ENCODE data around the gene ZDHHC14. TPM values are rescaled to one million over a fixed set of nuclear protein-coding genes. Genes with fewer than 3 reads are reported as not detected.

ZDHHC14 gene
- polyA plus RNA-seq, 1 donor (not counting 4 experiments of a cell fraction or from before 2014, with no cell fraction given) = 6.4 TPM

DNA sequence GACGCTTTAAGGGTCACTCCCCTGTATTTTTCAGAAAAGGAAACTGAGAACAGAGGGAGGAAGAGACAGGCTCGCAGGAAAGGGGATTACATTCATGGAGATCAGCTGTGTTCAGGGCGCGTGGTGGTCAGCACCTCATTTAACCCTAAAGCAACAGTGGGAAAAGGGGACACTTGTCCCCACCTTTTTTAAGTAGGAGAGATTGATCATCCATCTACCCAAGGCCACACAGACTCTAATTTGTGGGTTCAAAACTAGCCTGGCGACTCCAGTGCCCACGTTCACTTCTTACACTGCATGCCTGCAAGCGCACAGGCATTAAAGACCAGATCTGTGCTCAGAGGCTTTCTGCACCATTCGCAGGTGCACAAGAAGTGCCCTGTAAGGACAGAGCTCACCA, 274.1 kb downstream of the ZDHHC14 start:
- no peak overlapping the region for H3K4me2 ChIP-seq (ENCODE audit: control insufficient read depth, extremely low read depth, insufficient read depth, low read depth, low read length)
- TF ChIP-seq CTCF (optimal IDR thresholded peaks at IDR 0.05 in 1 of 3, IDR thresholded peaks at IDR 0.05 in 1 of 3, conservative IDR thresholded peaks at IDR 0.05 in 1 of 3; ENCODE audit: extremely low read depth in 1 of 3, insufficient read depth in 2 of 3, low read length in 3 of 3) = no peak
- TF ChIP-seq EZH2 (IDR thresholded peaks at IDR 0.05; ENCODE audit: low read length) = no peak
- no peak overlapping the region for H3K9ac ChIP-seq (ENCODE audit: control insufficient read depth, extremely low read depth, insufficient read depth, low read length)
- no peak for FAIRE-seq
- no peaks in the 10 kb centered on the region for H3K9me3 ChIP-seq (ENCODE audit: control insufficient read depth, low read depth, low read length)
- H2AFZ ChIP-seq (ENCODE audit: control insufficient read depth, low read length) = no peak overlapping the region
- no peaks in the 10 kb centered on the region for H3K79me2 ChIP-seq (ENCODE audit: control insufficient read depth, insufficient read depth, low read length)
- H3K4me3 ChIP-seq (ENCODE audit: control insufficient read depth in 2 of 3, extremely low read depth in 1 of 3, insufficient read depth in 2 of 3, low read depth in 1 of 3, low read length in 3 of 3) = no peak overlapping the region
- no peaks in the 10 kb centered on the region for H3K4me1 ChIP-seq (ENCODE audit: control insufficient read depth, extremely low read depth, insufficient read depth, low read length)
- H3K36me3 ChIP-seq (ENCODE audit: control insufficient read depth in 2 of 2, extremely low read depth in 1 of 2, insufficient read depth in 2 of 2, low read length in 2 of 2) = peaks cover 0 to 7% of the 10 kb centered on the region in 2 experiments
- no peak overlapping the region for H3K27ac ChIP-seq (ENCODE audit: control insufficient read depth, insufficient read depth, low read length)
- H3K27me3 ChIP-seq (ENCODE audit: control insufficient read depth, extremely low read depth, insufficient read depth, low read length) = no peaks in the 10 kb centered on the region
- DNase-seq (ENCODE audit: low read depth, low spot score) = no peak
- H4K20me1 ChIP-seq (ENCODE audit: control insufficient read depth, extremely low read depth, insufficient read depth, low read length) = no peaks in the 10 kb centered on the region
- H3K9me1 ChIP-seq (ENCODE audit: control insufficient read depth, extremely low read depth, insufficient read depth, low read length) = no peaks in the 10 kb centered on the region
- dilution Hi-C loops (cut with MboI; ENCODE audit: extremely low pct_ligation_motif_present, low sequenced_read_pairs) = no loop called here

DNA sequence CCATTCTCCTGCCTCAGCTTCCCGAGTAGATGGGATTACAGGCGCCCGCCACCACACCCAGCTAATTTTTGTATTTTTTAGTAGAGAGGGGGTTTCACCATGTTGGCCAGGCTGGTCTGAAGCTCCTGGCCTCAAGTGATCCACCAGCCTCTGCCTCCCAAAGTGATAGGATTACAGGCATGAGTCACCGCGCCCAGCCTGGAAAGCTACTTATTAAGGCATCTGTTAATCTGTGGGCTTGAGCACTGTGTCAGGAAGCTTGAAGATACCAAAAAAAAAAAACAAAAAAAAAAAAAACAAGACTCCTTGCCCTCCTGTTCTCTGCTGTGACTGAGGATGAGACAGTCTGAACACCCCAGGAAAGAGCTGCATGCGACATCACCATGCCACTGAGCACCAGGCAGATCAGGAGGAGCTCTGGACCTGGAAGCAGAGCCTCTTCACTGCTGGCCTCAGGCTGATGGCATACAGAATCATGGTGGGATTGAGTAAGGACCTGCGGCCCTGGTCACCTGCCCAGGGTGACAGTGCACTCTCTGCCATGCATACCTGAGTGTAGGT, 275.5 kb downstream of the ZDHHC14 start:
- Histone ChIP-seq H3K36me3 (ENCODE audit: control insufficient read depth in 2 of 2, extremely low read depth in 1 of 2, insufficient read depth in 2 of 2, low read length in 2 of 2) (peaks cover 0 to 7% of the 10 kb centered on the region in 2 experiments), H3K9me1 (ENCODE audit: control insufficient read depth, extremely low read depth, insufficient read depth, low read length) (no peaks in the 10 kb centered on the region), H3K27ac (ENCODE audit: control insufficient read depth, insufficient read depth, low read length) (no peak overlapping the region), H4K20me1 (ENCODE audit: control insufficient read depth, extremely low read depth, insufficient read depth, low read length) (no peaks in the 10 kb centered on the region), H3K4me1 (ENCODE audit: control insufficient read depth, extremely low read depth, insufficient read depth, low read length) (no peaks in the 10 kb centered on the region), H3K4me3 (ENCODE audit: control insufficient read depth in 2 of 3, extremely low read depth in 1 of 3, insufficient read depth in 2 of 3, low read depth in 1 of 3, low read length in 3 of 3) (no peak overlapping the region), H3K9me3 (ENCODE audit: control insufficient read depth, low read depth, low read length) (no peaks in the 10 kb centered on the region), H3K9ac (ENCODE audit: control insufficient read depth, extremely low read depth, insufficient read depth, low read length) (no peak overlapping the region), H2AFZ (ENCODE audit: control insufficient read depth, low read length) (no peak overlapping the region), H3K4me2 (ENCODE audit: control insufficient read depth, extremely low read depth, insufficient read depth, low read depth, low read length) (no peak overlapping the region), H3K79me2 (ENCODE audit: control insufficient read depth, insufficient read depth, low read length) (no peaks in the 10 kb centered on the region), H3K27me3 (ENCODE audit: control insufficient read depth, extremely low read depth, insufficient read depth, low read length) (no peaks in the 10 kb centered on the region)
- no peak for TF ChIP-seq EZH2 (IDR thresholded peaks at IDR 0.05; ENCODE audit: low read length)
- dilution Hi-C loops (cut with MboI; ENCODE audit: extremely low pct_ligation_motif_present, low sequenced_read_pairs) = no loop called here
- DNase-seq (ENCODE audit: low read depth, low spot score) (no peak), FAIRE-seq (no peak)

DNA sequence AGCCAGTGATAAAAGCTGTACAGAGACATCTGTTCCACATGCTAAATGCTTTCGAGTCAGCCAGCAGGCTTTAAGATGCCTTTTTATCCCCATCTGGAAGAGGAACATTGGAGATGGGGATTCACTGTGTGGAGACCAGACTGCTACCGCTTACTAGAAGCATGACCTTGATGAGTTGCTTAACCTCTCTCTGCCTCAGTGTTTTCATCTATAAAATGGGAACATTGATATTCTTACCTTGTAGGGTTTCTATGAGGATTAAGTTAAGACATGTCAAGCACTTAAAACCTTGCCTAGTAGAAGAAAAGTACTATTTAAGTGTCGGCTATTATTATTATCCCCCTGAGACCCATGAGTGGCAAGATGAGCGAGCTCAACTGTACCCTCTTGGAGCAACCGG, 276.8 kb downstream of the ZDHHC14 start:
- Histone ChIP-seq H3K9ac (ENCODE audit: control insufficient read depth, extremely low read depth, insufficient read depth, low read length) (no peak overlapping the region), H3K9me1 (ENCODE audit: control insufficient read depth, extremely low read depth, insufficient read depth, low read length) (no peaks in the 10 kb centered on the region), H3K79me2 (ENCODE audit: control insufficient read depth, insufficient read depth, low read length) (no peaks in the 10 kb centered on the region), H3K27me3 (ENCODE audit: control insufficient read depth, extremely low read depth, insufficient read depth, low read length) (no peaks in the 10 kb centered on the region), H3K9me3 (ENCODE audit: control insufficient read depth, low read depth, low read length) (no peaks in the 10 kb centered on the region), H4K20me1 (ENCODE audit: control insufficient read depth, extremely low read depth, insufficient read depth, low read length) (no peaks in the 10 kb centered on the region), H3K4me3 (ENCODE audit: control insufficient read depth in 2 of 3, extremely low read depth in 1 of 3, insufficient read depth in 2 of 3, low read depth in 1 of 3, low read length in 3 of 3) (no peak overlapping the region), H3K36me3 (ENCODE audit: control insufficient read depth in 2 of 2, extremely low read depth in 1 of 2, insufficient read depth in 2 of 2, low read length in 2 of 2) (peaks cover 0 to 7% of the 10 kb centered on the region in 2 experiments), H3K27ac (ENCODE audit: control insufficient read depth, insufficient read depth, low read length) (no peak overlapping the region), H2AFZ (ENCODE audit: control insufficient read depth, low read length) (no peak overlapping the region), H3K4me2 (ENCODE audit: control insufficient read depth, extremely low read depth, insufficient read depth, low read depth, low read length) (no peak overlapping the region), H3K4me1 (ENCODE audit: control insufficient read depth, extremely low read depth, insufficient read depth, low read length) (no peaks in the 10 kb centered on the region)
- DNase-seq (ENCODE audit: low read depth, low spot score) (no peak), FAIRE-seq (no peak)
- dilution Hi-C loops (cut with MboI; ENCODE audit: extremely low pct_ligation_motif_present, low sequenced_read_pairs) = no loop called here
- no peak for TF ChIP-seq EZH2 (IDR thresholded peaks at IDR 0.05; ENCODE audit: low read length)
- no peak for TF ChIP-seq CTCF (optimal IDR thresholded peaks at IDR 0.05 in 1 of 3, IDR thresholded peaks at IDR 0.05 in 1 of 3, conservative IDR thresholded peaks at IDR 0.05 in 1 of 3; ENCODE audit: extremely low read depth in 1 of 3, insufficient read depth in 2 of 3, low read length in 3 of 3)
